ENCODE measurements around the gene AGPS.

Gene AGPS

GRCh38 chr2:177589186-177589585, 196.6 kb downstream of the AGPS start (continued):
- TF ChIP-seq HIC1 (tag by site-specific recombination; IDR thresholded peaks at IDR 0.05) = no peak

- ChIA-PET POLR2A (no interaction called here), CTCF (interaction anchor here (0.6 to 3.9 kb wide), 2 partner anchors 12 to 428 kb away, joined by 3 to 19 read pairs; no protein-coding TSS in a partner anchor)
- H3K4me1 ChIP-seq (ENCODE audit: control insufficient read depth, insufficient read depth, low read length) = peaks cover 3% of the 10 kb centered on the region; the same call in 1 of the 2 replicates
- H3K36me3 ChIP-seq (ENCODE audit: control insufficient read depth in 2 of 2, insufficient read depth in 1 of 2, low read length in 2 of 2) = no peaks in the 10 kb centered on the region
- no peak overlapping the region for H3K4me3 ChIP-seq (ENCODE audit: low read depth, low read length)
- no peak overlapping the region for H3K27ac ChIP-seq (ENCODE audit: extremely low read depth, low read depth, low read length)
- no peaks in the 10 kb centered on the region for H3K9me3 ChIP-seq (ENCODE audit: control insufficient read depth, insufficient read depth, low read depth, low read length)
- TF ChIP-seq CTCF (tag by site-specific recombination; IDR thresholded peaks at IDR 0.05) (no peak), ZNF133 (tag by site-specific recombination; IDR thresholded peaks at IDR 0.05) (no peak), SETDB1 (IDR thresholded peaks at IDR 0.05; ENCODE audit: insufficient read length, low read length) (no peak), ZNF354C (tag by site-specific recombination; IDR thresholded peaks at IDR 0.05; ENCODE audit: borderline replicate concordance, low read depth) (no peak), ZNF585B (tag by site-specific recombination; IDR thresholded peaks at IDR 0.05) (no peak), ZBTB49 (tag by site-specific recombination; IDR thresholded peaks at IDR 0.05; ENCODE audit: low read depth) (no peak), ZNF510 (tag by site-specific recombination; IDR thresholded peaks at IDR 0.05; ENCODE audit: insufficient replicate concordance) (no peak), ZBTB6 (tag by site-specific recombination; IDR thresholded peaks at IDR 0.05) (no peak), AEBP2 (tag by site-specific recombination; IDR thresholded peaks at IDR 0.05; ENCODE audit: borderline replicate concordance) (no peak), ZNF19 (tag by site-specific recombination; IDR thresholded peaks at IDR 0.05; ENCODE audit: low read depth) (no peak)
Measured at GRCh38 chr2:177592397-177592796, 199.8 kb downstream of the AGPS start.

GRCh38 chr2:177592945-177593344, 200.4 kb downstream of the AGPS start:
- H3K27ac ChIP-seq (ENCODE audit: extremely low read depth, low read depth, low read length) = no peak overlapping the region
- CTCF ChIA-PET = interaction anchor here (3.9 kb wide), 1 partner anchor 11 kb away, joined by 19 read pairs; no protein-coding TSS in a partner anchor
- H3K4me1 ChIP-seq (ENCODE audit: control insufficient read depth, insufficient read depth, low read length) = peaks cover 3% of the 10 kb centered on the region; the same call in 1 of the 2 replicates
- no peaks in the 10 kb centered on the region for H3K9me3 ChIP-seq (ENCODE audit: control insufficient read depth, insufficient read depth, low read depth, low read length)
- TF ChIP-seq ZNF610 (tag by site-specific recombination; IDR thresholded peaks at IDR 0.05; ENCODE audit: borderline replicate concordance) (no peak), INSM2 (tag by site-specific recombination; IDR thresholded peaks at IDR 0.05) (no peak)
- POLR2A ChIA-PET = no interaction called here
- H3K4me3 ChIP-seq (ENCODE audit: low read depth, low read length) = no peak overlapping the region
- no peaks in the 10 kb centered on the region for H3K36me3 ChIP-seq (ENCODE audit: control insufficient read depth in 2 of 2, insufficient read depth in 1 of 2, low read length in 2 of 2)

Data from HEK293 (cell line).